SK-N-SH (cell line): ENCODE results near the gene BTN3A1.

Experiments used
- CHD2 ChIP-seq: fragments of 150-350 bp; IDR thresholded peaks from 2 replicates; pipeline ENCODE4 v1.6.1; 2018; ENCODE audit warnings: low read length; ENCODE audit not compliant: partially characterized antibody
- POLR2AphosphoS5 ChIP-seq: IDR thresholded peaks from 2 replicates; pipeline ENCODE4 v1.6.1; 2012; ENCODE audit warnings: low read depth, low read length
- RFX5 ChIP-seq: IDR thresholded peaks from 2 replicates; pipeline ENCODE4 v1.6.1; 2012; ENCODE audit warnings: mild to moderate bottlenecking, improper control_type of control experiment, low read length
- SIN3A ChIP-seq: IDR thresholded peaks from 2 replicates; pipeline ENCODE4 v1.6.1; 2012; ENCODE audit warnings: low read depth, mild to moderate bottlenecking, low read length, moderate library complexity, borderline replicate concordance
- TCF12 ChIP-seq: IDR thresholded peaks from 2 replicates; pipeline ENCODE4 v1.4.0; 2012
- TEAD4 ChIP-seq: IDR thresholded peaks from 2 replicates; pipeline ENCODE4 v1.4.0; 2012; ENCODE audit warnings: mild to moderate bottlenecking, borderline replicate concordance; ENCODE audit not compliant: insufficient read depth
- YY1 ChIP-seq: IDR thresholded peaks from 2 replicates; pipeline ENCODE4 v1.4.0; 2012; ENCODE audit warnings: low read depth, mild to moderate bottlenecking
- TF ChIP-seq, protein P1 (sequence below): fragments of 200-600 bp; sonication (generic); IDR thresholded peaks from 2 replicates; pipeline ENCODE4 v1.6.1; 2017; ENCODE audit warnings: antibody characterized with exemption, mild to moderate bottlenecking, moderate library complexity
- TF ChIP-seq, protein P2 (sequence below): fragments of 150-350 bp; IDR thresholded peaks from 2 replicates; pipeline ENCODE4 v1.6.1; 2017; ENCODE audit warnings: antibody characterized with exemption, low read length, low read depth, borderline replicate concordance
- TF ChIP-seq, protein P3 (sequence below): IDR thresholded peaks from 2 replicates; pipeline ENCODE4; 2012

DNA sequence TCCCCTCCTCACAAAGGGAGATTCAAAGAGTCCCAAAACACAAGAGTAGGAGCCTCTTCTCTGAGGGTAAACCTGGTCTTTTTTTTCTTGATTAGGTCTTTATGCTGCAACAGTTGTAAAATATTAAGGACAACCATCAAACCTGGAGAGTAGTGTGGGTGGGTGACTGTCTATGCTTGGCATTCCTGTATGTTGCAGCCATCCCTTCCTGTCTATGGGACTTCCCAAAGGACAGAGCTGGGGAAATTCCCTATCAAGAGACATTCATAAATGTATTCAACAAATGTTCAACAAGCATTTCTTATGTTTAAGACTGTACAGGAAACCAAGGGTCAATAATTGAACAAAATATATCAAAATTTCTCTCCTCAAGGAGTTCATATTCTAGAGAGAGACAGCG, 13.6 kb upstream of the BTN3A1 start:
- TF ChIP-seq, protein P1, sequence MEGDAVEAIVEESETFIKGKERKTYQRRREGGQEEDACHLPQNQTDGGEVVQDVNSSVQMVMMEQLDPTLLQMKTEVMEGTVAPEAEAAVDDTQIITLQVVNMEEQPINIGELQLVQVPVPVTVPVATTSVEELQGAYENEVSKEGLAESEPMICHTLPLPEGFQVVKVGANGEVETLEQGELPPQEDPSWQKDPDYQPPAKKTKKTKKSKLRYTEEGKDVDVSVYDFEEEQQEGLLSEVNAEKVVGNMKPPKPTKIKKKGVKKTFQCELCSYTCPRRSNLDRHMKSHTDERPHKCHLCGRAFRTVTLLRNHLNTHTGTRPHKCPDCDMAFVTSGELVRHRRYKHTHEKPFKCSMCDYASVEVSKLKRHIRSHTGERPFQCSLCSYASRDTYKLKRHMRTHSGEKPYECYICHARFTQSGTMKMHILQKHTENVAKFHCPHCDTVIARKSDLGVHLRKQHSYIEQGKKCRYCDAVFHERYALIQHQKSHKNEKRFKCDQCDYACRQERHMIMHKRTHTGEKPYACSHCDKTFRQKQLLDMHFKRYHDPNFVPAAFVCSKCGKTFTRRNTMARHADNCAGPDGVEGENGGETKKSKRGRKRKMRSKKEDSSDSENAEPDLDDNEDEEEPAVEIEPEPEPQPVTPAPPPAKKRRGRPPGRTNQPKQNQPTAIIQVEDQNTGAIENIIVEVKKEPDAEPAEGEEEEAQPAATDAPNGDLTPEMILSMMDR = no peak
- TF ChIP-seq POLR2AphosphoS5 (no peak), RFX5 (no peak), SIN3A (no peak), YY1 (no peak), CHD2 (no peak), TCF12 (no peak), TEAD4 (no peak)
- TF ChIP-seq, protein P2, sequence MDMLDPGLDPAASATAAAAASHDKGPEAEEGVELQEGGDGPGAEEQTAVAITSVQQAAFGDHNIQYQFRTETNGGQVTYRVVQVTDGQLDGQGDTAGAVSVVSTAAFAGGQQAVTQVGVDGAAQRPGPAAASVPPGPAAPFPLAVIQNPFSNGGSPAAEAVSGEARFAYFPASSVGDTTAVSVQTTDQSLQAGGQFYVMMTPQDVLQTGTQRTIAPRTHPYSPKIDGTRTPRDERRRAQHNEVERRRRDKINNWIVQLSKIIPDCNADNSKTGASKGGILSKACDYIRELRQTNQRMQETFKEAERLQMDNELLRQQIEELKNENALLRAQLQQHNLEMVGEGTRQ = no peak
- TF ChIP-seq, protein P3, sequence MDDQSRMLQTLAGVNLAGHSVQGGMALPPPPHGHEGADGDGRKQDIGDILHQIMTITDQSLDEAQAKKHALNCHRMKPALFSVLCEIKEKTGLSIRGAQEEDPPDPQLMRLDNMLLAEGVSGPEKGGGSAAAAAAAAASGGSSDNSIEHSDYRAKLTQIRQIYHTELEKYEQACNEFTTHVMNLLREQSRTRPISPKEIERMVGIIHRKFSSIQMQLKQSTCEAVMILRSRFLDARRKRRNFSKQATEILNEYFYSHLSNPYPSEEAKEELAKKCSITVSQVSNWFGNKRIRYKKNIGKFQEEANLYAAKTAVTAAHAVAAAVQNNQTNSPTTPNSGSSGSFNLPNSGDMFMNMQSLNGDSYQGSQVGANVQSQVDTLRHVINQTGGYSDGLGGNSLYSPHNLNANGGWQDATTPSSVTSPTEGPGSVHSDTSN = no peak
